Endothelial cell of umbilical vein (primary cell): Measurements from ENCODE around the gene MOB3C. TPM values are rescaled to one million over a fixed set of nuclear protein-coding genes. Genes with fewer than 3 reads are reported as not detected.

Experiments
- BruUV-seq: library from RNA; stranded (reverse); fragments of 400-500 nt; replicated peaks from 2 replicates; lab custom pipeline; 2021; lab: Mats Ljungman, UMichigan
- CTCF ChIA-PET: fragments of 300-600, 350-600 bp; sonication (Branson Sonifier 250); formaldehyde crosslinking; loops from one replicate; lab custom pipeline; 2021; ENCODE audit warnings: antibody characterized with exemption, inconsistent platforms; lab: Charles Lee
- POLR2A ChIA-PET: fragments of 300-600, 350-600 bp; sonication (Branson Sonifier 250); formaldehyde crosslinking; loops from one replicate; lab custom pipeline; 2021; ENCODE audit warnings: antibody characterized with exemption, inconsistent platforms; lab: Charles Lee
- DNase-seq: peaks from one replicate; pipeline ENCODE4 v3.0.0-alpha.2; 2011; ENCODE audit warnings: low read depth, low spot score
- FAIRE-seq: peaks from 2 replicates; lab custom pipeline; 2011; peaks lifted over from hg19 to GRCh38; lab: Jason Lieb, UNC
- H2AFZ ChIP-seq: 2 replicates; pipeline ENCODE4 v1.6.0; 2012; ENCODE audit warnings: low read depth, low read length, control low read depth, inconsistent platforms
- H3K27ac ChIP-seq: 2 replicates; pipeline ENCODE4 v1.5.1; 2011; ENCODE audit warnings: low read depth, mild to moderate bottlenecking, control low read depth, low read length, moderate library complexity; ENCODE audit not compliant: insufficient read depth
- H3K27me3 ChIP-seq, 2 experiments: 2 replicates each; pipeline versions ENCODE4 v1.6.0 to v1.6.1; 2011; ENCODE audit warnings: low read length in 2 of 2, mixed read lengths in 1 of 2; ENCODE audit not compliant: control insufficient read depth in 2 of 2, insufficient read depth in 2 of 2
- H3K36me3 ChIP-seq, 2 experiments: 2 replicates in 1 of 2; 3 replicates in 1 of 2; pipeline ENCODE4 v1.5.1; 2011; ENCODE audit warnings: low read length in 2 of 2, mild to moderate bottlenecking in 1 of 2, moderate library complexity in 1 of 2; ENCODE audit not compliant: control insufficient read depth in 2 of 2, insufficient read depth in 2 of 2; ENCODE audit errors: extremely low read depth in 1 of 2
- H3K4me1 ChIP-seq: 3 replicates; pipeline ENCODE4 v1.5.1; 2011; ENCODE audit warnings: mild to moderate bottlenecking, low read length; ENCODE audit not compliant: control insufficient read depth, insufficient read depth; ENCODE audit errors: extremely low read depth
- H3K4me2 ChIP-seq: 2 replicates; pipeline ENCODE4 v1.6.1; 2011; ENCODE audit warnings: low read length, control low read depth, mixed read lengths; ENCODE audit not compliant: insufficient read depth
- H3K4me3 ChIP-seq, 3 experiments: fragments of 200-600 bp in 1 of 3; sonication (generic), shearing (Covaris generic) in 1 of 3; replicated peaks in 1 of 3; 2 replicates each; pipeline ENCODE4 v1.5.1; 2011 to 2016; ENCODE audit warnings: control low read depth in 3 of 3, low read length in 3 of 3, mild to moderate bottlenecking in 2 of 3, inconsistent platforms in 1 of 3, low read depth in 1 of 3, moderate library complexity in 1 of 3; ENCODE audit not compliant: insufficient read depth in 1 of 3
- H3K79me2 ChIP-seq: 2 replicates; pipeline ENCODE4 v1.6.0; 2012; ENCODE audit warnings: low read length, inconsistent platforms; ENCODE audit not compliant: control insufficient read depth, insufficient read depth
- H3K9ac ChIP-seq: replicated peaks from 2 replicates; pipeline ENCODE3; 2011; ENCODE audit warnings: low read length, control low read depth; ENCODE audit not compliant: insufficient read depth; ENCODE audit errors: extremely low read depth
- H3K9me1 ChIP-seq: replicated peaks from 3 replicates; pipeline ENCODE4 v1.6.0; 2011; ENCODE audit warnings: mild to moderate bottlenecking, low read length; ENCODE audit not compliant: control insufficient read depth, insufficient read depth; ENCODE audit errors: extremely low read depth
- H3K9me3 ChIP-seq: replicated peaks from 2 replicates; pipeline ENCODE4 v1.5.1; 2012; ENCODE audit warnings: low read length, inconsistent platforms; ENCODE audit not compliant: control insufficient read depth, insufficient read depth
- H4K20me1 ChIP-seq: replicated peaks from 2 replicates; pipeline ENCODE3; 2011; ENCODE audit warnings: mild to moderate bottlenecking, low read length; ENCODE audit not compliant: control insufficient read depth, insufficient read depth; ENCODE audit errors: extremely low read depth
- EZH2 ChIP-seq: IDR thresholded peaks from 2 replicates; pipeline ENCODE4 v1.6.1; 2012; ENCODE audit warnings: borderline replicate concordance, low read depth, mild to moderate bottlenecking, moderate library complexity, low read length, inconsistent platforms; ENCODE audit not compliant: severe bottlenecking
- FOS ChIP-seq: IDR thresholded peaks from 2 replicates; pipeline ENCODE4 v1.6.1; 2011; ENCODE audit warnings: mild to moderate bottlenecking, low read length, moderate library complexity, borderline replicate concordance; ENCODE audit not compliant: insufficient read depth
- GATA2 ChIP-seq: IDR thresholded peaks from 2 replicates; pipeline ENCODE4 v1.7.0; 2011; ENCODE audit warnings: low read depth, mild to moderate bottlenecking, moderate library complexity, mixed read lengths, low read length; ENCODE audit not compliant: insufficient read length, insufficient read depth
- JUN ChIP-seq: IDR thresholded peaks from 2 replicates; pipeline ENCODE4 v1.6.1; 2011; ENCODE audit warnings: borderline replicate concordance, low read depth; ENCODE audit not compliant: insufficient read length, insufficient read depth
- MYC ChIP-seq: IDR thresholded peaks from one replicate; pipeline ENCODE4 v1.6.1; 2011; ENCODE audit warnings: mild to moderate bottlenecking, low read depth, low read length
- POLR2A ChIP-seq: IDR thresholded peaks from 2 replicates; pipeline ENCODE4 v1.6.1; 2012; ENCODE audit warnings: low read depth, mild to moderate bottlenecking, control low read depth, low read length
- POLR2AphosphoS5 ChIP-seq: IDR thresholded peaks from 2 replicates; pipeline ENCODE4 v1.6.1; 2012; ENCODE audit warnings: low read depth, mild to moderate bottlenecking, control low read depth, low read length, moderate library complexity; ENCODE audit not compliant: insufficient read depth
- dilution Hi-C: fragments of 300-500 bp; cut with MboI; formaldehyde crosslinking; loops from one replicate; pipeline ENCODE4 v1.15.0; 2019; ENCODE audit warnings: low sequenced_read_pairs; ENCODE audit not compliant: extremely low pct_ligation_motif_present
- intact Hi-C: fragments of 100-400 bp; cut with micrococcal nuclease; formaldehyde crosslinking; loops from one replicate; pipeline ENCODE4 v1.10.0; 2022
- polyA plus RNA-seq, 4 experiments: library from polyadenylated mRNA; depleted of rRNA in 3 of 4; stranded (reverse) in 3 of 4; unstranded in 1 of 4; fragments of >200 nt; gene quantifications; 2 replicates each; pipeline versions ENCODE4 v1.2.1 to v1.2.3, GENCODE V29; 2011 to 2012; ENCODE audit warnings: missing spikeins in 1 of 4
- total RNA-seq: library from RNA; stranded (reverse); gene quantifications from 2 replicates; pipeline ENCODE4 v1.2.3, GENCODE V29; 2021
- TF ChIP-seq, protein P1 (sequence below), 2 donors: IDR thresholded peaks; 1 replicate in 1 of 2; 2 replicates in 1 of 2; pipeline ENCODE4 v1.5.1; 2011; ENCODE audit warnings: low read length in 2 of 2, mild to moderate bottlenecking in 2 of 2, moderate library complexity in 2 of 2, control low read depth in 1 of 2, inconsistent platforms in 1 of 2, low read depth in 1 of 2; ENCODE audit not compliant: insufficient read depth in 1 of 2; ENCODE audit errors: extremely low read depth in 1 of 2
- TF ChIP-seq, protein P2 (sequence below): IDR thresholded peaks from 2 replicates; pipeline ENCODE4 v1.6.1; 2011; ENCODE audit not compliant: insufficient read depth, insufficient read length

The MOB3C gene
- total and polyA plus RNA-seq, 2 donors (not counting 3 experiments of a cell fraction or from before 2014, with no cell fraction given): 6.1 to 8.4 TPM

DNA sequence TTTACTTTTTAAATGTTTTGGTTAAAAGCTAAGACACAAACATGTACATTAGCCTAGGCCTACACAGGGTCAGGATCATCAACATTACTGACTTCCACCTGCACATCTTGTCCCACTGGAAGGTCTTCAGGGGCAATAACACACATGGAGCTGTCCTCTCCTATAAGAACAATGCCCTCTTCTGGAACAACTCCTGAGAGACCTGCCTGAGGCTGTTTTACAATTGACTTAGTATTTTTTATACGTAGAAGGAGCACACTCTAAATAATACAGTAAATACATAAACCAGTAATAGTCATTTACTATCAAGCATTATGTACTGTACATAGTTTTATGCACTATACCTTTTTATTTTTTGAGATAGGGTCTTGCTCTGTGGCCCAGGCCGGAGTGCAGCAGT is 14.1 kb upstream of the MOB3C start:
- Histone ChIP-seq H3K36me3 (peaks cover 0 to 12% of the 10 kb centered on the region in 2 experiments), H3K79me2 (no peaks in the 10 kb centered on the region), H3K4me2 (no peak overlapping the region), H3K27ac (no peak overlapping the region), H4K20me1 (no peaks in the 10 kb centered on the region), H3K9ac (no peak overlapping the region), H3K9me1 (no peaks in the 10 kb centered on the region), H2AFZ (no peak overlapping the region), H3K27me3 (no peaks in the 10 kb centered on the region), H3K4me1 (no peaks in the 10 kb centered on the region), H3K9me3 (no peaks in the 10 kb centered on the region), H3K4me3 (no peak overlapping the region)
- dilution Hi-C loops: no loop called here
- DNase-seq: no peak
- no peak for FAIRE-seq
- intact Hi-C loops: no loop called here
- TF ChIP-seq, protein P1, sequence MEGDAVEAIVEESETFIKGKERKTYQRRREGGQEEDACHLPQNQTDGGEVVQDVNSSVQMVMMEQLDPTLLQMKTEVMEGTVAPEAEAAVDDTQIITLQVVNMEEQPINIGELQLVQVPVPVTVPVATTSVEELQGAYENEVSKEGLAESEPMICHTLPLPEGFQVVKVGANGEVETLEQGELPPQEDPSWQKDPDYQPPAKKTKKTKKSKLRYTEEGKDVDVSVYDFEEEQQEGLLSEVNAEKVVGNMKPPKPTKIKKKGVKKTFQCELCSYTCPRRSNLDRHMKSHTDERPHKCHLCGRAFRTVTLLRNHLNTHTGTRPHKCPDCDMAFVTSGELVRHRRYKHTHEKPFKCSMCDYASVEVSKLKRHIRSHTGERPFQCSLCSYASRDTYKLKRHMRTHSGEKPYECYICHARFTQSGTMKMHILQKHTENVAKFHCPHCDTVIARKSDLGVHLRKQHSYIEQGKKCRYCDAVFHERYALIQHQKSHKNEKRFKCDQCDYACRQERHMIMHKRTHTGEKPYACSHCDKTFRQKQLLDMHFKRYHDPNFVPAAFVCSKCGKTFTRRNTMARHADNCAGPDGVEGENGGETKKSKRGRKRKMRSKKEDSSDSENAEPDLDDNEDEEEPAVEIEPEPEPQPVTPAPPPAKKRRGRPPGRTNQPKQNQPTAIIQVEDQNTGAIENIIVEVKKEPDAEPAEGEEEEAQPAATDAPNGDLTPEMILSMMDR (IDR thresholded peaks at IDR 0.05; ENCODE audit: extremely low read depth in 1 of 2, insufficient read depth in 1 of 2, low read depth in 1 of 2, low read length in 2 of 2): no peak
- TF ChIP-seq POLR2A: no peak
- no peak for TF ChIP-seq MYC
- no peak for TF ChIP-seq JUN
- no peak for TF ChIP-seq FOS
- no peak for TF ChIP-seq POLR2AphosphoS5
- no peak for TF ChIP-seq EZH2
- no peak for TF ChIP-seq GATA2
- TF ChIP-seq, protein P2, sequence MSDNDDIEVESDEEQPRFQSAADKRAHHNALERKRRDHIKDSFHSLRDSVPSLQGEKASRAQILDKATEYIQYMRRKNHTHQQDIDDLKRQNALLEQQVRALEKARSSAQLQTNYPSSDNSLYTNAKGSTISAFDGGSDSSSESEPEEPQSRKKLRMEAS: no peak
- ChIA-PET POLR2A (no interaction called here), CTCF (interaction anchor here (0.7 kb wide), 1 partner anchor 104 kb away, joined by 3 read pairs; no protein-coding TSS in a partner anchor)
- no TSS peak for BruUV-seq
